CD14-positive monocyte (primary cell): ENCODE measurements around the gene SH3BP4. TPM values are rescaled to one million over a fixed set of nuclear protein-coding genes. Genes with fewer than 3 reads are reported as not detected.

Source experiments
- DNase-seq, 3 donors: peaks; one replicate each; pipeline ENCODE4 v3.0.0-alpha.2; 2011 to 2022
- H2AFZ ChIP-seq: 2 replicates; pipeline ENCODE4 v1.6.0; 2012; ENCODE audit warnings: mild to moderate bottlenecking, low read depth, low read length, inconsistent platforms; ENCODE audit not compliant: insufficient read depth, poor library complexity, severe bottlenecking
- H3K27ac ChIP-seq, 2 donors: 1 replicate in 1 of 2; 2 replicates in 1 of 2; pipeline ENCODE4 v1.5.1; 2012 to 2013; ENCODE audit warnings: low read length in 2 of 2, control low read depth in 1 of 2, inconsistent platforms in 1 of 2, low read depth in 1 of 2, mild to moderate bottlenecking in 1 of 2
- H3K27me3 ChIP-seq, 2 donors: one replicate each; pipeline versions ENCODE4 v1.6.0 to v1.6.1; 2011 to 2013; ENCODE audit warnings: low read length in 2 of 2; ENCODE audit not compliant: control insufficient read depth in 2 of 2, insufficient read depth in 2 of 2
- H3K36me3 ChIP-seq, 2 donors: replicated peaks in 1 of 2; 1 replicate in 1 of 2; 2 replicates in 1 of 2; pipeline versions ENCODE4 v1.5.1 to v1.6.1; 2012 to 2013; ENCODE audit warnings: low read length in 2 of 2, control low read depth in 1 of 2, inconsistent platforms in 1 of 2, mild to moderate bottlenecking in 1 of 2; ENCODE audit not compliant: insufficient read depth in 2 of 2, control insufficient read depth in 1 of 2
- H3K4me1 ChIP-seq, 2 donors: 1 replicate in 1 of 2; 2 replicates in 1 of 2; pipeline versions ENCODE4 v1.5.1 to v1.6.1; 2012 to 2013; ENCODE audit warnings: low read length in 2 of 2, control low read depth in 1 of 2, inconsistent platforms in 1 of 2, mild to moderate bottlenecking in 1 of 2, moderate library complexity in 1 of 2; ENCODE audit not compliant: insufficient read depth in 2 of 2, control insufficient read depth in 1 of 2
- H3K4me2 ChIP-seq: replicated peaks from 2 replicates; pipeline ENCODE3; 2012; ENCODE audit warnings: low read length, moderate library complexity, mild to moderate bottlenecking; ENCODE audit not compliant: poor library complexity, severe bottlenecking; ENCODE audit errors: extremely low read depth
- H3K4me3 ChIP-seq, 3 experiments: fragments of 200-600 bp in 1 of 3; sonication (generic) in 1 of 3; replicated peaks in 1 of 3; 1 replicate in 2 of 3; 2 replicates in 1 of 3; pipeline ENCODE4 v1.5.1; 2011 to 2013; ENCODE audit warnings: low read length in 3 of 3, mild to moderate bottlenecking in 3 of 3, control low read depth in 2 of 3, low read depth in 2 of 3, inconsistent platforms in 1 of 3, moderate library complexity in 1 of 3
- H3K79me2 ChIP-seq: 2 replicates; pipeline ENCODE4 v1.6.0; 2012; ENCODE audit warnings: mild to moderate bottlenecking, control low read depth, inconsistent platforms, low read length, moderate library complexity; ENCODE audit not compliant: insufficient read depth
- H3K9ac ChIP-seq: 2 replicates; pipeline ENCODE4 v1.6.0; 2017; ENCODE audit warnings: low read length, mild to moderate bottlenecking; ENCODE audit not compliant: insufficient read depth, poor library complexity, severe bottlenecking
- H3K9me3 ChIP-seq, 2 donors: replicated peaks in 1 of 2; 1 replicate in 1 of 2; 2 replicates in 1 of 2; pipeline versions ENCODE4 v1.5.1 to v1.6.1; 2012 to 2013; ENCODE audit warnings: low read length in 2 of 2, control low read depth in 1 of 2; ENCODE audit not compliant: control insufficient read depth in 1 of 2, insufficient read depth in 1 of 2
- H4K20me1 ChIP-seq: 2 replicates; pipeline ENCODE4 v1.6.0; 2012; ENCODE audit warnings: mild to moderate bottlenecking, low read length, control low read depth, moderate library complexity; ENCODE audit not compliant: insufficient read depth
- H3K27ac Mint-ChIP-seq, 7 donors: one replicate each; pipeline ENCODE4 v1.8.0; 2020; ENCODE audit warnings: mild to moderate bottlenecking in 7 of 7, mixed read lengths in 7 of 7, moderate library complexity in 6 of 7, inconsistent platforms in 2 of 7
- H3K27me3 Mint-ChIP-seq, 3 donors: one replicate each; pipeline ENCODE4 v1.8.0; 2021 to 2022; ENCODE audit warnings: low read depth in 3 of 3, mild to moderate bottlenecking in 3 of 3, mixed read lengths in 3 of 3, moderate library complexity in 3 of 3, inconsistent platforms in 1 of 3
- H3K36me3 Mint-ChIP-seq, 2 donors: one replicate each; pipeline ENCODE4 v1.8.0; 2020; ENCODE audit warnings: mixed read lengths in 2 of 2, inconsistent platforms in 1 of 2, mild to moderate bottlenecking in 1 of 2
- H3K4me1 Mint-ChIP-seq: one replicate; pipeline ENCODE4 v1.8.0; 2020; ENCODE audit warnings: mild to moderate bottlenecking, mixed read lengths
- H3K4me3 Mint-ChIP-seq, 2 donors: one replicate each; pipeline ENCODE4 v1.8.0; 2020; ENCODE audit warnings: mild to moderate bottlenecking in 2 of 2, mixed read lengths in 2 of 2, moderate library complexity in 1 of 2
- H3K9me3 Mint-ChIP-seq, 7 donors: one replicate each; pipeline ENCODE4 v1.8.0; 2020 to 2022; ENCODE audit warnings: mixed read lengths in 7 of 7, mild to moderate bottlenecking in 6 of 7, moderate library complexity in 6 of 7, inconsistent platforms in 2 of 7
- WGBS: methylation state at CpG from one replicate; pipeline ENCODE4 v1.1.5; 2013; ENCODE audit warnings: missing lambda C conversion rate; ENCODE audit not compliant: insufficient coverage; 5-methylcytosine and 5-hydroxymethylcytosine counted together
- intact Hi-C, 2 donors: fragments of 100-400 bp; cut with micrococcal nuclease; formaldehyde crosslinking; loops; one replicate each; pipeline versions ENCODE4 v1.15.0 to v1.15.1; 2023
- polyA plus RNA-seq, 3 donors: library from polyadenylated mRNA; depleted of rRNA in 1 of 3; unstranded in 2 of 3; stranded (reverse) in 1 of 3; fragments of 300-500 nt in 2 of 3; fragments of >200 nt in 1 of 3; fragmentation: Illumina TruSeq in 2 of 3; gene quantifications; 1 replicate in 2 of 3; 2 replicates in 1 of 3; pipeline ENCODE4 v1.2.3, GENCODE V29; 2012 to 2021
- TF ChIP-seq, protein P1 (sequence below): fragments of 200-600 bp; IDR thresholded peaks from one replicate; pipeline ENCODE4 v1.8.0; 2022; ENCODE audit warnings: antibody characterized with exemption, mild to moderate bottlenecking

Gene SH3BP4
- polyA plus RNA-seq, 3 donors, result 0.66 to 1.6 (median 1.3) TPM

- no peak overlapping the region for H3K27ac Mint-ChIP-seq
- 98% methylated on average over 24 of the region's 25 CpGs for WGBS
- H3K9me3 ChIP-seq, result no peaks in the 10 kb centered on the region
- no peak overlapping the region for H3K4me3 ChIP-seq
- TF ChIP-seq, protein P1, sequence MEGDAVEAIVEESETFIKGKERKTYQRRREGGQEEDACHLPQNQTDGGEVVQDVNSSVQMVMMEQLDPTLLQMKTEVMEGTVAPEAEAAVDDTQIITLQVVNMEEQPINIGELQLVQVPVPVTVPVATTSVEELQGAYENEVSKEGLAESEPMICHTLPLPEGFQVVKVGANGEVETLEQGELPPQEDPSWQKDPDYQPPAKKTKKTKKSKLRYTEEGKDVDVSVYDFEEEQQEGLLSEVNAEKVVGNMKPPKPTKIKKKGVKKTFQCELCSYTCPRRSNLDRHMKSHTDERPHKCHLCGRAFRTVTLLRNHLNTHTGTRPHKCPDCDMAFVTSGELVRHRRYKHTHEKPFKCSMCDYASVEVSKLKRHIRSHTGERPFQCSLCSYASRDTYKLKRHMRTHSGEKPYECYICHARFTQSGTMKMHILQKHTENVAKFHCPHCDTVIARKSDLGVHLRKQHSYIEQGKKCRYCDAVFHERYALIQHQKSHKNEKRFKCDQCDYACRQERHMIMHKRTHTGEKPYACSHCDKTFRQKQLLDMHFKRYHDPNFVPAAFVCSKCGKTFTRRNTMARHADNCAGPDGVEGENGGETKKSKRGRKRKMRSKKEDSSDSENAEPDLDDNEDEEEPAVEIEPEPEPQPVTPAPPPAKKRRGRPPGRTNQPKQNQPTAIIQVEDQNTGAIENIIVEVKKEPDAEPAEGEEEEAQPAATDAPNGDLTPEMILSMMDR, result no peak
- no peak overlapping the region for H3K9ac ChIP-seq
- no peak overlapping the region for H3K27ac ChIP-seq
- H3K4me1 Mint-ChIP-seq, result peaks cover 42% of the 10 kb centered on the region
- H4K20me1 ChIP-seq, result no peaks in the 10 kb centered on the region
- H3K27me3 ChIP-seq, result no peaks in the 10 kb centered on the region
- H2AFZ ChIP-seq, result no peak overlapping the region
- no peak overlapping the region for H3K4me3 Mint-ChIP-seq
- peaks cover 1 to 5% (median 2%) of the 10 kb centered on the region in 3 donors for H3K27me3 Mint-ChIP-seq
- H3K4me1 ChIP-seq, result peaks cover 44 to 46% of the 10 kb centered on the region in 2 donors
- peaks cover 0 to 1% (median 0%) of the 10 kb centered on the region in 7 donors for H3K9me3 Mint-ChIP-seq
- no peak for DNase-seq
- peaks cover 0 to 3% of the 10 kb centered on the region in 2 donors for H3K36me3 Mint-ChIP-seq
- no peaks in the 10 kb centered on the region for H3K36me3 ChIP-seq
- no peaks in the 10 kb centered on the region for H3K79me2 ChIP-seq
- intact Hi-C loops, result no loop called here
- no peak overlapping the region for H3K4me2 ChIP-seq
These were observed 90.2 kb downstream of the SH3BP4 start for GRCh38 chr2:235041918-235042575.

DNA sequence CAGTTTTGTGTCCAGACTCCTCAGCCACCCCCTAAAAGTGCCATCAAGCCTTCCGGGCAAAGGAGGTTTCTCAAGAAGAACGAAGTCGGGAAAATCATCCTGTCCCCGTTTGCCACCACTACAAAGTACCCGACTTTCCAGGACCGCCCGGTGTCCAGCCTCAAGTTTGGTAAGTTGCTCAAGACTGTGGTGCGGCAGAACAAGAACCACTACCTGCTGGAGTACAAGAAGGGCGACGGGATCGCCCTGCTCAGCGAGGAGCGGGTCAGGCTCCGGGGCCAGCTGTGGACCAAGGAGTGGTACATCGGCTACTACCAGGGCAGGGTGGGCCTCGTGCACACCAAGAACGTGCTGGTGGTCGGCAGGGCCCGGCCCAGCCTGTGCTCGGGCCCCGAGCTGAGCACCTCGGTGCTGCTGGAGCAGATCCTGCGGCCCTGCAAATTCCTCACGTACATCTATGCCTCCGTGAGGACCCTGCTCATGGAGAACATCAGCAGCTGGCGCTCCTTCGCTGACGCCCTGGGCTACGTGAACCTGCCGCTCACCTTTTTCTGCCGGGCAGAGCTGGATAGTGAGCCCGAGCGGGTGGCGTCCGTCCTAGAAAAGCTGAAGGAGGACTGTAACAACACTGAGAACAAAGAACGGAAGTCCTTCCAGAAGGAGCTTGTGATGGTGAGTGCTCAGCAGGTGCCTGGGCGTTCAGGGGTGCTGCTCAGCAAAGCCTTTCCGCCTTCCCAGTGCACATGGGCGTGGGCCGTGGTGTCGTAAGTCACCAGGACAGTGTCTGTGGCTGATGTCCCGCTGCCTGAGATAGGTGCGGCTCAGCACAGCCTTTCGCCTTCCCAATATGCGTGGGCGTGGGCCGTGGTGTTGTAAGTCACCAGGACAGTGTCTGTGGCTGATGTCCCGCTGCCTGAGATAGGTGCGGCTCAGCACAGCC, 91.0 kb downstream of the SH3BP4 start:
- Histone ChIP-seq H4K20me1 (no peaks in the 10 kb centered on the region), H3K9ac (no peak overlapping the region), H3K27me3 (no peaks in the 10 kb centered on the region), H3K36me3 (no peaks in the 10 kb centered on the region), H3K27ac (peak overlapping the region in 1 of 2 donors; percentile 6), H3K9me3 (no peaks in the 10 kb centered on the region), H3K4me3 (no peak overlapping the region), H3K4me2 (no peak overlapping the region), H3K4me1 (peaks cover 45 to 54% of the 10 kb centered on the region in 2 donors), H3K79me2 (no peaks in the 10 kb centered on the region), H2AFZ (no peak overlapping the region)
- 95% methylated on average over 37 of the region's 49 CpGs for WGBS
- Mint-ChIP-seq H3K4me1 (peaks cover 49% of the 10 kb centered on the region), H3K27me3 (peaks cover 2 to 5% (median 4%) of the 10 kb centered on the region in 3 donors), H3K9me3 (peaks cover 0 to 2% (median 1%) of the 10 kb centered on the region in 7 donors), H3K4me3 (no peak overlapping the region), H3K36me3 (peaks cover 0 to 3% of the 10 kb centered on the region in 2 donors), H3K27ac (peak overlapping the region in 2 of 7 donors; percentile 58 to 78)
- intact Hi-C loops, result no loop called here
- no peak for DNase-seq
- TF ChIP-seq, protein P1, result no peak
